ENCODE measurements around the gene POM121L2.

Gene POM121L2

DNA sequence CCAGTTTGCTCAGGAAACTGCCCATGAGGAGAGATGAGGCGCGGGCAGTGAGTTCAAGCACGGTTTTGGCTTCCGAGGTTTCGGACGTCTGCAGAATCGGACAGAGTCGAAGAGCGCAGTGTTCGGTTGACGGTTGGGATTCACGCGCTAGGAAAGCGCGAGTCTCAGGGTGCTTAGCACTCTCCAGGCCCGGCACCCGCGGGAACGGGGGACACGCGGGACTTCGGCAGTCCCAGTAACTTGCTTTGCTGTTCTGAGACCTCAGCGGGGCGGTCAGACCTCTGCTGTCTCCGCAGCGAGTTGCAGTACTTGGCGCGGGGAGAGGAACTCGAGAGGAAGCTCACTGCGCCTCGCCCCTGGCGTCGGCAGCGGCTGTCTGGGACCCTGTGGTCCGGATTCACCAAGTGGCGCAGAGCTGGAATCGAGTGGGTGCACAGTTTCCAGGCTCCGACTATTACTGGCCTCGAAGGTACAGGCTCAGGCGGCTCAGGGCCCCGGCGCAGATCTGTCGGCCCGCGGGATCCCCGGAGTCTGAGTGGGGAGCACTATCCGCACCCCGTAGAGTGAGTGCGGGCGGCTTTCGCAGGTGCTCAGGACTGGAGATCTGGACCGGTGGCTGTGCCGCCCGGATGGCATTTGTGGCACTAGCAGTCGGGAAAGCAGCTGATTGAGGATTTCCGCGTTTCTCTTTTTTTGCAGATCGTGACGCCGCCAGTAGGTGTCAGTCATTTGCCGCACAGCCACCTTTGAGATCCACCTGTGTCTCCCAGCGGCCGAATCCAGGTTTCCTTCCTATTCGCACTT, at the start of gene POM121L2:
POM121L2 (minus strand) TSS at position 128 of the 804 bp plus-strand sequence; CDS start at position 25, 103 bp downstream.
- Histone ChIP-seq H3K27me3 (ENCODE audit: low read depth, low read length) (peaks cover 51% of the 10 kb centered on the region), H3K9me3 (ENCODE audit: control insufficient read depth in 1 of 2, low read length in 2 of 2) (no peaks in the 10 kb centered on the region), H3K4me1 (ENCODE audit: control insufficient read depth in 1 of 2, insufficient read depth in 2 of 2, low read length in 2 of 2) (peaks cover 0 to 14% of the 10 kb centered on the region in 2 donors), H3K27ac (ENCODE audit: low read length) (no peak within 1 kb of the TSS), H3K4me3 (ENCODE audit: low read depth in 1 of 2, low read length in 2 of 2) (peak within 1 kb of the TSS; percentile 52 to 68), H3K36me3 (ENCODE audit: control insufficient read depth in 1 of 2, insufficient read depth in 2 of 2, low read length in 2 of 2) (no peaks in the 10 kb centered on the region)

DNA sequence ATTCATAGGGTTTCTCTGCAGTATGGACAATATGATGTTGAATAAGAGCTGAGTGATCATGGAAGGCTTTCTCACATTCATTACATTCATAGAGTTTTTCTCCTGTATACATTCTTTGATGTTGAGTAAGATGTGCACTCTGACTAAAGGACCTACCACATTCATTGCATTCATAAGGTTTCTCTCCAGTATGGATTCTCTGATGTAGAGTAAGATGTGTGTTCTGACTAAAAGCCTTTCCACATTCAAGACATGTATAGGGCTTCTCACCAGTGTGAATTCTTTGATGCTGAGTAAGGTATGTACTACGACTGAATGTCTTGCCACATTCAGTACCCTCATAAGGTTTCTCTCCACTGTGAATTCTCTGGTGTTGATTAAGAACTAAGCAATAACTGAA, 47.2 kb upstream of the POM121L2 start:
- Histone ChIP-seq H3K4me1 (ENCODE audit: control insufficient read depth in 1 of 2, insufficient read depth in 2 of 2, low read length in 2 of 2) (no peaks in the 10 kb centered on the region), H3K9me3 (ENCODE audit: control insufficient read depth in 1 of 2, low read length in 2 of 2) (peaks cover 13 to 23% of the 10 kb centered on the region in 2 donors), H3K4me3 (ENCODE audit: low read depth in 1 of 2, low read length in 2 of 2) (peak overlapping the region in 1 of 2 donors; percentile 15), H3K36me3 (ENCODE audit: control insufficient read depth in 1 of 2, insufficient read depth in 2 of 2, low read length in 2 of 2) (peaks cover 15 to 37% of the 10 kb centered on the region in 2 donors), H3K27me3 (ENCODE audit: low read depth, low read length) (no peaks in the 10 kb centered on the region), H3K27ac (ENCODE audit: low read length) (no peak overlapping the region)

DNA sequence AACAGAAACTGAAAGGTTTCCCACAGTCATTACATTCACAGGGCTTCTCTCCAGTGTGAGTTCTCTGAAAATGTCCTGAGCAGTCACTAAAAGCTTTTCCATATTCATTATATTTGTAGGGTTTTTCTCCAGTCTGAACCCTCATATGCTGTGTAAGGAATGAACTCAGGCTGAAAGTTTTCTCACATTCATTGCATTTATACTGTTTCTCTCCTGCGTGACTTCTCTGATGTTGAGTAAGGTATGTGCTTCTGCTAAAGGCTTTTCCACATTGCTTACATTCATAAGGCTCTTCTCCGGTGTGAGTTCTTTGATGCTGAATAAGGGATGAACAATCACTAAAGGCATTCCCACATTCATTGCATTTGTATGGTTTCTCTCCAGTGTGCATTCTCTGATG, 46.7 kb upstream of the POM121L2 start:
- Histone ChIP-seq H3K27ac (ENCODE audit: low read length) (no peak overlapping the region), H3K36me3 (ENCODE audit: control insufficient read depth in 1 of 2, insufficient read depth in 2 of 2, low read length in 2 of 2) (peaks cover 15 to 37% of the 10 kb centered on the region in 2 donors), H3K9me3 (ENCODE audit: control insufficient read depth in 1 of 2, low read length in 2 of 2) (peaks cover 13 to 23% of the 10 kb centered on the region in 2 donors), H3K4me1 (ENCODE audit: control insufficient read depth in 1 of 2, insufficient read depth in 2 of 2, low read length in 2 of 2) (no peaks in the 10 kb centered on the region), H3K27me3 (ENCODE audit: low read depth, low read length) (no peaks in the 10 kb centered on the region), H3K4me3 (ENCODE audit: low read depth in 1 of 2, low read length in 2 of 2) (peak overlapping the region in 1 of 2 donors; percentile 15)

DNA sequence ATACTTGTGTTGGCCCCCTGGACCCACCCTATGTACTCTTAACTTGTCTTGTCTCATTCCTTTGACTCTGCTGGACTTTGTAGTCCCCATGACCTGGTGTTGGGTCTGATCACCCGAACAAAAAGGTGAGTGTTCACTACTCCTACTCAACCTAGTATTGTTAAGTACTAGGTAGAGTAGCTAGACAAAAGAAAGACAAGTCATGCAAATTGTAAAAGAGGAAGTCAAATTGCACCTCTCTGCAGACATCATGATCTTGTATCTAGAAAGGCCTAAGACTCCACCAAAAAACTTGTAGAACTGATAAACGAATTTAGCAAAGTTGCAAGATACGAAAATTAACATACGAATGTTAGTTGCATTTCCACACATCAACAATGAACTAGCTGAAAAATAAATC, 40.8 kb upstream of the POM121L2 start:
- Histone ChIP-seq H3K4me3 (ENCODE audit: low read depth in 1 of 2, low read length in 2 of 2) (no peak overlapping the region), H3K4me1 (ENCODE audit: control insufficient read depth in 1 of 2, insufficient read depth in 2 of 2, low read length in 2 of 2) (no peaks in the 10 kb centered on the region), H3K27me3 (ENCODE audit: low read depth, low read length) (no peaks in the 10 kb centered on the region), H3K9me3 (ENCODE audit: control insufficient read depth in 1 of 2, low read length in 2 of 2) (peaks cover 0 to 12% of the 10 kb centered on the region in 2 donors), H3K27ac (ENCODE audit: low read length) (no peak overlapping the region), H3K36me3 (ENCODE audit: control insufficient read depth in 1 of 2, insufficient read depth in 2 of 2, low read length in 2 of 2) (no peaks in the 10 kb centered on the region)

DNA sequence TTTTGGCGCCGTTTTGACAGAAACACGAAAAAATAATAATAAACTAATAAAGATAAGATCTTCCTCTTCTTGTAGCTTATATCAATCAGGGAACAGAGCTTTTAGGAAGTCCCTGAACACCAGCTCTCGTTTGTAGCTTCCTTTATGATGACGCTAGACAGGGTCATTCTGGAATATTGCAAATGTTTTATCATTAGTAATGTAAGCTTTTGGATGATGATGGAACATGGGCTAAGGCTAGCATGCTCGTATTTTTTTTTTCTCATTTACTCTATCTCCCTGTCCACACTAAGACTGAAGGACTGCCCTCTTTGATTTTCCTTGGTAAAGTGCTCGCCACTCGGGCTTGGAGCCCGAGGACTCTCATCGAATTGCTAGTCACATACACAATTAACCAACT, 22.1 kb upstream of the POM121L2 start:
- Histone ChIP-seq H3K27me3 (ENCODE audit: low read depth, low read length) (no peaks in the 10 kb centered on the region), H3K27ac (ENCODE audit: low read length) (no peak overlapping the region), H3K4me1 (ENCODE audit: control insufficient read depth in 1 of 2, insufficient read depth in 2 of 2, low read length in 2 of 2) (no peaks in the 10 kb centered on the region), H3K4me3 (ENCODE audit: low read depth in 1 of 2, low read length in 2 of 2) (no peak overlapping the region), H3K9me3 (ENCODE audit: control insufficient read depth in 1 of 2, low read length in 2 of 2) (no peaks in the 10 kb centered on the region), H3K36me3 (ENCODE audit: control insufficient read depth in 1 of 2, insufficient read depth in 2 of 2, low read length in 2 of 2) (no peaks in the 10 kb centered on the region)

DNA sequence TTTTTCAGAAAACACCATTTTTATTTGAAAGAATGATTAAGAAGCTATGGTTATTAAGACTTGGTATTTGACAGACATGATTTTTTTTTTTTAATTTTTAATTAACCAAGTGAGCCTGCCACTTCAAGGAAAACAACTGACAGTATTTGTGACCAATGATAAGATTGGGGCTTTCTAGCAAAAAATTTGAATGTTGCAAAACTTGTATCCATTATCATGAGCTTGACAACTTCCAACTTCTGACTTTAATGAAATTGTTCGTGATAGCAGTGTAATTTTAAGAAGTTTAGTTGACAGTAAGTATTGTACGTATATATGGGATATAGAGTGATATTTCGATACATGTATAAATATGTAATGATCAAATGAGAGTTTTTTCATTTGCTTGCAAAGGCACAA, 21.6 kb upstream of the POM121L2 start:
- Histone ChIP-seq H3K27me3 (ENCODE audit: low read depth, low read length) (no peaks in the 10 kb centered on the region), H3K9me3 (ENCODE audit: control insufficient read depth in 1 of 2, low read length in 2 of 2) (no peaks in the 10 kb centered on the region), H3K27ac (ENCODE audit: low read length) (no peak overlapping the region), H3K4me3 (ENCODE audit: low read depth in 1 of 2, low read length in 2 of 2) (no peak overlapping the region), H3K4me1 (ENCODE audit: control insufficient read depth in 1 of 2, insufficient read depth in 2 of 2, low read length in 2 of 2) (no peaks in the 10 kb centered on the region), H3K36me3 (ENCODE audit: control insufficient read depth in 1 of 2, insufficient read depth in 2 of 2, low read length in 2 of 2) (no peaks in the 10 kb centered on the region)

DNA sequence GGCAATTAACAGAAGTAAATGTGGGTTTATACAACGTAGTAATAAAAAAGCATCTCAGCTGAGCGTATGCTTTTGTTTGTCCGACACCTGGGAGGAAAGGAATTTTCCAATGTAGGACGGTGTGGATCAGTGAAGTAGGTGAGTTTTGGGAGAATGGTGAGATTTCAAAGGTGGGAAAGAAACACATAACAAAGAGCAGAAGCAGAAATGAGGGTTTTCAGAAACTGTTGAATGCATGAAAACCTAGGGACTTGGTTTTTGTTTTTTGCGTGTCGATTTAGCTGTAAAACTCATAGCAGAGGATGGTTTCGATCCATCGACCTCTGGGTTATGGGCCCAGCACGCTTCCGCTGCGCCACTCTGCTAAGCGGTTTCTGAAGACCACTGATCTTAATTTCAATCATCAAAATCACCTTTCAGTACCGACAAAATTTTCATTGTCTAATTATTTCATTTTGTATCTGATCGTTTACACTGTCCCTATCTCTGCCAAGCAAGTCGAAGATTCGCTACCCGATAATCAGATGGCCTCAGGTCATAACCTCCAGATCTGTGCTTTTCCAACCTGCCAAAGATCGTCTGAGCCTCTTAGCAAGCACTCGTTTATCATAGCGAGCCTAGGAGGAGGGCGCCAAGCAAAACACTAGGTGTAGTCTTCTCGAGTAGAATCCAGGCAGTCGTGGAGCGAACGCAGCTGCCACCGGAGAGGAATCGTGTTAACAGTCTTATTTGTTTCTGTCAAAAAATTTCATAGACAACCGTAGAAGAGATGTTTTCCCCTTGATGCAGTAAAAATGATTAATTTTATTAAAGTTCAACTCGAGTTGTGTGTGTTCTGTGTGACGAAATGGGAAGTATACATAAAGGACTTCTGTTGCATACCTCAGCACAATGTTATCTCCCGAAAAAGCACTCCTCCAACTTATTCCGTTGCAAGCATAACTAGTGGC, 20.9 kb upstream of the POM121L2 start:
- no peaks in the 10 kb centered on the region for H3K9me3 ChIP-seq (ENCODE audit: control insufficient read depth in 1 of 2, low read length in 2 of 2)
- H3K27ac ChIP-seq (ENCODE audit: low read length) = no peak overlapping the region
- H3K4me3 ChIP-seq (ENCODE audit: low read depth in 1 of 2, low read length in 2 of 2) = peak overlapping the region; percentile 17 to 28
- H3K36me3 ChIP-seq (ENCODE audit: control insufficient read depth in 1 of 2, insufficient read depth in 2 of 2, low read length in 2 of 2) = no peaks in the 10 kb centered on the region
- H3K27me3 ChIP-seq (ENCODE audit: low read depth, low read length) = no peaks in the 10 kb centered on the region
- H3K4me1 ChIP-seq (ENCODE audit: control insufficient read depth in 1 of 2, insufficient read depth in 2 of 2, low read length in 2 of 2) = no peaks in the 10 kb centered on the region

DNA sequence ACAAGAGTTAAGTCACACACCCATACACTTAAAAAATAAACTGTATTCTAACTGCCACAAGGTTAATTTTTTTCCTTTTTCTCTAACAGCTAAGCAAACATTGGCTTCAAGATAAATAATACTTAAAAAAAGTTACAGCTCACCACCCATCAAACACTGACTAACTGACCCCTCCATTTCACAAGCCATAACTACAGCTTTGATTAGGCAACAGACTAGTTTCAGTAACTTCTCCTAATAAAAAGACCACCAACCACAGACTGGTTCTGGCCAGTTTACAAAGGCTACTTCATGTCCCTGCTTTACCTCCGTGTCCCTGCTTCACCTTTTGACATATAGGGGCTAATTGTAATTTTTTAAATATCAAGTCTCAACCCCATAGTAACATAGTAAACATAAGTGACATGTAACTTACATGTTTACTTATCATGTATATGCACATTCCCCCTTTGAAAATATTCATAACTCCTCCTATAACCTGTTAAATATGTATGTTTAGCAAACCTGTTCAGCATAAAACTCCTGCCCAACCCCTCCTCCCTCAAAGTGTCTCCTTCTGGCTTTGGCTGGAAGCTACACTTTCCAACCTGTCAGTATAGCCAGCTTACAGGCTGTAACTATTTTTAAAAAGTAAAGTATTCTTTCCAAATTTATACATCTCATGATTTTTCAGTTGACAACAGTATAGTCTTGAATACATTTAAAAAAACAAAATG, 15.1 kb upstream of the POM121L2 start:
- Histone ChIP-seq H3K4me3 (ENCODE audit: low read depth in 1 of 2, low read length in 2 of 2) (no peak overlapping the region), H3K27ac (ENCODE audit: low read length) (no peak overlapping the region), H3K9me3 (ENCODE audit: control insufficient read depth in 1 of 2, low read length in 2 of 2) (no peaks in the 10 kb centered on the region), H3K27me3 (ENCODE audit: low read depth, low read length) (no peaks in the 10 kb centered on the region), H3K36me3 (ENCODE audit: control insufficient read depth in 1 of 2, insufficient read depth in 2 of 2, low read length in 2 of 2) (no peaks in the 10 kb centered on the region), H3K4me1 (ENCODE audit: control insufficient read depth in 1 of 2, insufficient read depth in 2 of 2, low read length in 2 of 2) (no peaks in the 10 kb centered on the region)

DNA sequence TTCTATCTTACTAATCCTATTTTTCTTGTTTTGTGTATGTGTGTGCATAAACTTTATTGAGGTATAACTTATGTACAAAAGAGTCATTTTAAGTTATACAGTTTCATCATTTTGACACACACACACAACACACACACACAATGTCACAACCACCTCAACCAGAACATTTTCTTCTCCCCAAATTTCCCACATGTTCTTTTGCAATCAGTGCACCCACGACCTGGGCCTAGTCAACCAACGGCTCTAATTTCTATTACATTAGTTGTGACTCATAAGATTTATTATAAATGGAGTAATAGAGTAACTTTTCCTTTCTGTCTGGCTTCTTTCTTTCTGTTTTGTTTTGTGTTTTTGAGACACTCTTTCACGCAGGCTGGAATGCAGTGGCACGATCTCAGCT, 9.8 kb upstream of the POM121L2 start:
- no peak overlapping the region for H3K4me3 ChIP-seq (ENCODE audit: low read depth in 1 of 2, low read length in 2 of 2)
- no peaks in the 10 kb centered on the region for H3K9me3 ChIP-seq (ENCODE audit: control insufficient read depth in 1 of 2, low read length in 2 of 2)
- H3K27me3 ChIP-seq (ENCODE audit: low read depth, low read length) = peaks cover 4% of the 10 kb centered on the region
- no peaks in the 10 kb centered on the region for H3K36me3 ChIP-seq (ENCODE audit: control insufficient read depth in 1 of 2, insufficient read depth in 2 of 2, low read length in 2 of 2)
- no peak overlapping the region for H3K27ac ChIP-seq (ENCODE audit: low read length)
- no peaks in the 10 kb centered on the region for H3K4me1 ChIP-seq (ENCODE audit: control insufficient read depth in 1 of 2, insufficient read depth in 2 of 2, low read length in 2 of 2)

DNA sequence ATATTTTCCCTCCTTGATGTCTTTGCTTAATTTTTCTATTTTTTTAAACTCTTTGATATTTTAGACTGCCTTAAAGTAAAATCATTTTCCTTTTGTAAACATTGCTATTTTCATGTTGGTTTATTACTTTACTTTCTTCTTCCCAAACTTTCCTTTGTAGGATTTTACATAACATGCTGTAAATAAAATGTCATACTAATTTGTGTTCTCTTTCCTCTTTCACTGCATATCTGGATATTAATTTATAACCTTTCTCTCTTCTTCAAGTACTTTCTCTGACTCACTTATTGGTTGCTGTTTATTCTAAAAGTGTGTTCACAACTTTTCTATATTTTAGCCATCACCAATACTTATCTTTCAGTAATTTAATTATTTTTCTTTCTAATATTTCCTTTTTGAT, 9.3 kb upstream of the POM121L2 start:
- Histone ChIP-seq H3K36me3 (ENCODE audit: control insufficient read depth in 1 of 2, insufficient read depth in 2 of 2, low read length in 2 of 2) (no peaks in the 10 kb centered on the region), H3K27me3 (ENCODE audit: low read depth, low read length) (peaks cover 4% of the 10 kb centered on the region), H3K27ac (ENCODE audit: low read length) (no peak overlapping the region), H3K4me1 (ENCODE audit: control insufficient read depth in 1 of 2, insufficient read depth in 2 of 2, low read length in 2 of 2) (no peaks in the 10 kb centered on the region), H3K4me3 (ENCODE audit: low read depth in 1 of 2, low read length in 2 of 2) (no peak overlapping the region), H3K9me3 (ENCODE audit: control insufficient read depth in 1 of 2, low read length in 2 of 2) (no peaks in the 10 kb centered on the region)

DNA sequence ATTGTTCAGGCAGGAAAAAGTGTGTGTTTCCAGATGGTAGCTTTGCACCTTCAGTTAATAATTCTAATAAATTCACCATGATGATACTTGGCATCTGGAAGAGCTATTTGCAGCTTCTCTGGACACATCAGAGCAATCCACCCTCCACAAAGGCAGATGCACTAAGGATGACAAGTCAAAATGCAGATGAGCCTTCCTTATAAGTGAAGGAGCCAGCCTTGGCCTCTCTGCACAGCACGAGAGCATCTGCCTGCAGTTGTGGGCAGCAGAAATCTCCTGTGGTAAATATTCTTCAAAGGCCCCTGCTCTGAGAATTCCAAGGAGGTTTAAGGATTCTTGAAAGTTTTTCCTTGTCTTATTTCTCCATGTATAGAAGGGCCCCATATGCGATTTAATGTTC, 6.9 kb upstream of the POM121L2 start:
- Histone ChIP-seq H3K4me1 (ENCODE audit: control insufficient read depth in 1 of 2, insufficient read depth in 2 of 2, low read length in 2 of 2) (no peaks in the 10 kb centered on the region), H3K36me3 (ENCODE audit: control insufficient read depth in 1 of 2, insufficient read depth in 2 of 2, low read length in 2 of 2) (no peaks in the 10 kb centered on the region), H3K4me3 (ENCODE audit: low read depth in 1 of 2, low read length in 2 of 2) (no peak overlapping the region), H3K27ac (ENCODE audit: low read length) (no peak overlapping the region), H3K9me3 (ENCODE audit: control insufficient read depth in 1 of 2, low read length in 2 of 2) (no peaks in the 10 kb centered on the region), H3K27me3 (ENCODE audit: low read depth, low read length) (peaks cover 4% of the 10 kb centered on the region)
